SK-N-SH (cell line): Measurements from ENCODE around the gene SAT1. TPM values are rescaled to one million over a fixed set of nuclear protein-coding genes. Genes with fewer than 3 reads are reported as not detected.

Experiments used
- CTCF ChIA-PET: fragments of 300-600, 350-600 bp; formaldehyde crosslinking; extraction: SDS; loops from one replicate; lab custom pipeline; 2021; lab: Yijun Ruan, JAX
- POLR2A ChIA-PET: fragments of 350-600 bp; sonication (Branson Sonifier 250); formaldehyde crosslinking; extraction: SDS; loops from one replicate; lab custom pipeline; 2020; ENCODE audit warnings: antibody characterized with exemption, inconsistent platforms; lab: Yijun Ruan, JAX
- DNase-seq: peaks from one replicate; pipeline ENCODE4 v3.0.0; 2012
- H2AFZ ChIP-seq: fragments of 200-600 bp; sonication (generic); 2 replicates; pipeline ENCODE4 v1.8.1; 2016; ENCODE audit warnings: antibody characterized with exemption, mild to moderate bottlenecking, low read depth
- H3F3A ChIP-seq: fragments of 200-600 bp; sonication (generic); replicated peaks from 2 replicates; pipeline ENCODE3; 2016; ENCODE audit warnings: antibody characterized with exemption, mild to moderate bottlenecking; ENCODE audit not compliant: insufficient read depth
- H3K27ac ChIP-seq, 2 experiments: fragments of 200-500 bp in 1 of 2; fragments of 200-600 bp in 1 of 2; sonication (Bioruptor generic) in 1 of 2; sonication (generic), shearing (Covaris generic) in 1 of 2; 2 replicates each; pipeline versions ENCODE4 v1.5.1 to v1.6.1; 2014 to 2016; ENCODE audit warnings: low read depth in 2 of 2, inconsistent platforms in 1 of 2, low read length in 1 of 2, mild to moderate bottlenecking in 1 of 2, mixed read lengths in 1 of 2
- H3K27me3 ChIP-seq: fragments of 200-600 bp; sonication (generic), shearing (Covaris generic); 2 replicates; pipeline ENCODE4 v1.6.1; 2016; ENCODE audit warnings: mixed run types; ENCODE audit not compliant: insufficient read depth
- H3K36me3 ChIP-seq, 2 experiments: fragments of 200-500 bp in 1 of 2; fragments of 200-600 bp in 1 of 2; sonication (Bioruptor generic) in 1 of 2; sonication (generic) in 1 of 2; replicated peaks in 1 of 2; 2 replicates each; pipeline versions ENCODE3 to v1.5.1; 2014 to 2016; ENCODE audit warnings: low read length in 1 of 2, mild to moderate bottlenecking in 1 of 2; ENCODE audit not compliant: insufficient read depth in 2 of 2, control insufficient read depth in 1 of 2
- H3K4me1 ChIP-seq, 2 experiments: fragments of 200-500 bp in 1 of 2; fragments of 200-600 bp in 1 of 2; sonication (Bioruptor generic) in 1 of 2; sonication (generic), shearing (Covaris generic) in 1 of 2; 2 replicates each; pipeline versions ENCODE4 v1.5.1 to v1.6.1; 2014 to 2016; ENCODE audit warnings: low read depth in 1 of 2, low read length in 1 of 2, mixed run types in 1 of 2; ENCODE audit not compliant: insufficient read depth in 2 of 2, control insufficient read depth in 1 of 2
- H3K4me2 ChIP-seq: fragments of 200-600 bp; sonication (generic), shearing (Covaris generic); 2 replicates; pipeline ENCODE4 v1.6.1; 2017; ENCODE audit warnings: mixed run types
- H3K4me3 ChIP-seq, 2 experiments: fragments of 200-500 bp in 1 of 2; fragments of 200-600 bp in 1 of 2; sonication (Bioruptor generic) in 1 of 2; sonication (generic), shearing (Covaris generic) in 1 of 2; 2 replicates each; pipeline versions ENCODE4 v1.5.1 to v1.8.1; 2014 to 2016; ENCODE audit warnings: low read depth in 2 of 2, inconsistent platforms in 1 of 2, low read length in 1 of 2, mild to moderate bottlenecking in 1 of 2, mixed read lengths in 1 of 2, moderate library complexity in 1 of 2
- H3K79me2 ChIP-seq: fragments of 200-600 bp; sonication (generic); 2 replicates; pipeline ENCODE4 v1.8.1; 2017; ENCODE audit warnings: mild to moderate bottlenecking; ENCODE audit not compliant: insufficient read depth
- H3K9ac ChIP-seq: fragments of 200-600 bp; sonication (generic); 2 replicates; pipeline ENCODE4 v1.6.1; 2017; ENCODE audit warnings: mixed run types
- H3K9me2 ChIP-seq: fragments of 200-600 bp; sonication (generic); 2 replicates; pipeline ENCODE4 v1.6.1; 2017; ENCODE audit warnings: mixed run types
- H3K9me3 ChIP-seq: fragments of 200-600 bp; sonication (generic); 2 replicates; pipeline ENCODE4 v1.6.1; 2017; ENCODE audit warnings: mixed run types, mild to moderate bottlenecking, moderate library complexity
- H4K20me1 ChIP-seq: fragments of 200-600 bp; sonication (generic); 2 replicates; pipeline ENCODE4 v1.6.1; 2017; ENCODE audit warnings: mild to moderate bottlenecking, mixed run types; ENCODE audit not compliant: insufficient read depth
- CHD2 ChIP-seq: fragments of 150-350 bp; IDR thresholded peaks from 2 replicates; pipeline ENCODE4 v1.6.1; 2018; ENCODE audit warnings: low read length; ENCODE audit not compliant: partially characterized antibody
- CTCF ChIP-seq: fragments of 200-600 bp; sonication (generic); IDR thresholded peaks from 2 replicates; pipeline ENCODE4 v1.6.1; 2017; ENCODE audit warnings: antibody characterized with exemption, mild to moderate bottlenecking, moderate library complexity
- ELF1 ChIP-seq: IDR thresholded peaks from 2 replicates; pipeline ENCODE4 v1.4.0; 2012
- EZH2phosphoT487 ChIP-seq: fragments of 200-600 bp; sonication (generic); IDR thresholded peaks from 2 replicates; pipeline ENCODE4 v1.6.1; 2017; ENCODE audit warnings: low read depth, mixed run types, mild to moderate bottlenecking, antibody characterized with exemption, moderate library complexity, borderline replicate concordance
- GATA2 ChIP-seq: sonication (generic); formaldehyde crosslinking; IDR thresholded peaks from 2 replicates; pipeline ENCODE4 v1.5.0; 2020; ENCODE audit warnings: mild to moderate bottlenecking, missing genetic modification reagents
- JUND ChIP-seq: IDR thresholded peaks from 2 replicates; pipeline ENCODE4 v1.4.0; 2012
- NFIC ChIP-seq: IDR thresholded peaks from 2 replicates; pipeline ENCODE4 v1.4.0; 2012; ENCODE audit warnings: borderline replicate concordance
- NRF1 ChIP-seq: IDR thresholded peaks from 2 replicates; pipeline ENCODE4 v1.6.1; 2012; ENCODE audit warnings: low read depth, mild to moderate bottlenecking, low read length
- POLR2AphosphoS5 ChIP-seq: IDR thresholded peaks from 2 replicates; pipeline ENCODE4 v1.6.1; 2012; ENCODE audit warnings: low read depth, low read length
- RAD21 ChIP-seq: IDR thresholded peaks from 2 replicates; pipeline ENCODE4 v1.6.1; 2012; ENCODE audit warnings: mild to moderate bottlenecking, low read length
- RCOR1 ChIP-seq: fragments of 150-350 bp; IDR thresholded peaks from 2 replicates; pipeline ENCODE4 v1.6.1; 2017; ENCODE audit warnings: antibody characterized with exemption, low read length
- REST ChIP-seq: IDR thresholded peaks from 2 replicates; pipeline ENCODE4 v1.6.1; 2012; ENCODE audit warnings: mild to moderate bottlenecking, low read depth, low read length, moderate library complexity
- SMC3 ChIP-seq: IDR thresholded peaks from 2 replicates; pipeline ENCODE4 v1.6.1; 2012; ENCODE audit warnings: low read depth, low read length, improper control_type of control experiment
- TAF1 ChIP-seq: IDR thresholded peaks from 2 replicates; pipeline ENCODE4 v1.6.1; 2012; ENCODE audit warnings: low read depth, mild to moderate bottlenecking, low read length, moderate library complexity, borderline replicate concordance
- YY1 ChIP-seq: IDR thresholded peaks from 2 replicates; pipeline ENCODE4 v1.4.0; 2012; ENCODE audit warnings: low read depth, mild to moderate bottlenecking
- WGBS: methylation state at CpG from one replicate; pipeline ENCODE4 v1.1.6; 2017; ENCODE audit warnings: low lambda C conversion rate; 5-methylcytosine and 5-hydroxymethylcytosine counted together
- polyA plus RNA-seq, 3 experiments: library from polyadenylated mRNA; depleted of rRNA; stranded (reverse); fragments of >200 nt; gene quantifications; 2 replicates each; pipeline ENCODE4 v1.2.3, GENCODE V29; 2012
- TF ChIP-seq, protein P1 (sequence below): fragments of 150-350 bp; IDR thresholded peaks from 2 replicates; pipeline ENCODE4 v1.6.1; 2017; ENCODE audit warnings: antibody characterized with exemption, low read length, low read depth, borderline replicate concordance
- TF ChIP-seq, protein P2 (sequence below): IDR thresholded peaks from 2 replicates; pipeline ENCODE4 v1.4.0; 2012; ENCODE audit warnings: low read depth, borderline replicate concordance
- TF ChIP-seq, protein P3 (sequence below): IDR thresholded peaks from 2 replicates; pipeline ENCODE4 v1.4.0; 2012; ENCODE audit warnings: low read depth, borderline replicate concordance
- TF ChIP-seq, protein P4 (sequence below): IDR thresholded peaks from 2 replicates; pipeline ENCODE4; 2012

The SAT1 gene
- polyA plus RNA-seq, 1 of the 3 experiments (the other 2 are of a cell fraction), result 131 TPM

- Histone ChIP-seq H3K4me2 (no peak overlapping the region), H3K36me3 (no peaks in the 10 kb centered on the region), H4K20me1 (no peaks in the 10 kb centered on the region), H3K27me3 (no peaks in the 10 kb centered on the region), H3K9me2 (no peaks in the 10 kb centered on the region), H3K9ac (no peak overlapping the region), H3F3A (no peaks in the 10 kb centered on the region), H3K79me2 (no peaks in the 10 kb centered on the region), H2AFZ (no peak overlapping the region), H3K9me3 (no peaks in the 10 kb centered on the region), H3K27ac (no peak overlapping the region), H3K4me3 (no peak overlapping the region), H3K4me1 (no peaks in the 10 kb centered on the region)
- ChIA-PET CTCF (interaction anchor here (0.6 to 2.1 kb wide), 3 partner anchors 31 to 240 kb away, joined by 3 to 5 read pairs (median 3); partner anchors contain the start of gene SAT1), POLR2A (no interaction called here)
- TF ChIP-seq, protein P1, sequence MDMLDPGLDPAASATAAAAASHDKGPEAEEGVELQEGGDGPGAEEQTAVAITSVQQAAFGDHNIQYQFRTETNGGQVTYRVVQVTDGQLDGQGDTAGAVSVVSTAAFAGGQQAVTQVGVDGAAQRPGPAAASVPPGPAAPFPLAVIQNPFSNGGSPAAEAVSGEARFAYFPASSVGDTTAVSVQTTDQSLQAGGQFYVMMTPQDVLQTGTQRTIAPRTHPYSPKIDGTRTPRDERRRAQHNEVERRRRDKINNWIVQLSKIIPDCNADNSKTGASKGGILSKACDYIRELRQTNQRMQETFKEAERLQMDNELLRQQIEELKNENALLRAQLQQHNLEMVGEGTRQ, result no peak
- TF ChIP-seq NFIC (no peak), POLR2AphosphoS5 (no peak), CTCF (no peak), EZH2phosphoT487 (no peak), TAF1 (no peak), SMC3 (no peak), YY1 (no peak), RAD21 (no peak), ELF1 (no peak), GATA2 (CRISPR knock-in tag) (no peak), RCOR1 (no peak), CHD2 (no peak), REST (no peak), JUND (no peak), NRF1 (no peak)
- TF ChIP-seq, protein P2, sequence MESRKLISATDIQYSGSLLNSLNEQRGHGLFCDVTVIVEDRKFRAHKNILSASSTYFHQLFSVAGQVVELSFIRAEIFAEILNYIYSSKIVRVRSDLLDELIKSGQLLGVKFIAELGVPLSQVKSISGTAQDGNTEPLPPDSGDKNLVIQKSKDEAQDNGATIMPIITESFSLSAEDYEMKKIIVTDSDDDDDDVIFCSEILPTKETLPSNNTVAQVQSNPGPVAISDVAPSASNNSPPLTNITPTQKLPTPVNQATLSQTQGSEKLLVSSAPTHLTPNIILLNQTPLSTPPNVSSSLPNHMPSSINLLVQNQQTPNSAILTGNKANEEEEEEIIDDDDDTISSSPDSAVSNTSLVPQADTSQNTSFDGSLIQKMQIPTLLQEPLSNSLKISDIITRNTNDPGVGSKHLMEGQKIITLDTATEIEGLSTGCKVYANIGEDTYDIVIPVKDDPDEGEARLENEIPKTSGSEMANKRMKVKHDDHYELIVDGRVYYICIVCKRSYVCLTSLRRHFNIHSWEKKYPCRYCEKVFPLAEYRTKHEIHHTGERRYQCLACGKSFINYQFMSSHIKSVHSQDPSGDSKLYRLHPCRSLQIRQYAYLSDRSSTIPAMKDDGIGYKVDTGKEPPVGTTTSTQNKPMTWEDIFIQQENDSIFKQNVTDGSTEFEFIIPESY, result no peak
- TF ChIP-seq, protein P3, sequence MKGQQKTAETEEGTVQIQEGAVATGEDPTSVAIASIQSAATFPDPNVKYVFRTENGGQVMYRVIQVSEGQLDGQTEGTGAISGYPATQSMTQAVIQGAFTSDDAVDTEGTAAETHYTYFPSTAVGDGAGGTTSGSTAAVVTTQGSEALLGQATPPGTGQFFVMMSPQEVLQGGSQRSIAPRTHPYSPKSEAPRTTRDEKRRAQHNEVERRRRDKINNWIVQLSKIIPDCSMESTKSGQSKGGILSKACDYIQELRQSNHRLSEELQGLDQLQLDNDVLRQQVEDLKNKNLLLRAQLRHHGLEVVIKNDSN, result no peak
- TF ChIP-seq, protein P4, sequence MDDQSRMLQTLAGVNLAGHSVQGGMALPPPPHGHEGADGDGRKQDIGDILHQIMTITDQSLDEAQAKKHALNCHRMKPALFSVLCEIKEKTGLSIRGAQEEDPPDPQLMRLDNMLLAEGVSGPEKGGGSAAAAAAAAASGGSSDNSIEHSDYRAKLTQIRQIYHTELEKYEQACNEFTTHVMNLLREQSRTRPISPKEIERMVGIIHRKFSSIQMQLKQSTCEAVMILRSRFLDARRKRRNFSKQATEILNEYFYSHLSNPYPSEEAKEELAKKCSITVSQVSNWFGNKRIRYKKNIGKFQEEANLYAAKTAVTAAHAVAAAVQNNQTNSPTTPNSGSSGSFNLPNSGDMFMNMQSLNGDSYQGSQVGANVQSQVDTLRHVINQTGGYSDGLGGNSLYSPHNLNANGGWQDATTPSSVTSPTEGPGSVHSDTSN, result no peak
- DNase-seq, result no peak
- 48% methylated on average over 1 of the region's 1 CpG for WGBS
These were observed 30.8 kb downstream of the SAT1 start for GRCh38 chrX:23813808-23814207.
